ENCODE measurements around the gene PDZRN3.

PDZRN3 gene

GRCh38 chr3:73624821-73625665, at the start of gene PDZRN3:
Gene PDZRN3 (minus strand): TSS chr3:73624941.
- H3K27ac ChIP-seq (ENCODE audit: low read length): peak within 1 kb of the TSS; percentile 88
- H3K4me3 ChIP-seq (ENCODE audit: low read depth in 1 of 2, low read length in 2 of 2): peak within 1 kb of the TSS; percentile 82 to 83
- no peaks in the 10 kb centered on the region for H3K27me3 ChIP-seq (ENCODE audit: low read depth, low read length)
- no peaks in the 10 kb centered on the region for H3K9me3 ChIP-seq (ENCODE audit: control insufficient read depth in 1 of 2, low read length in 2 of 2)
- peaks cover 5 to 31% of the 10 kb centered on the region in 2 donors for H3K4me1 ChIP-seq (ENCODE audit: control insufficient read depth in 1 of 2, insufficient read depth in 2 of 2, low read length in 2 of 2)
- H3K36me3 ChIP-seq (ENCODE audit: control insufficient read depth in 1 of 2, insufficient read depth in 2 of 2, low read length in 2 of 2): no peaks in the 10 kb centered on the region

- no peaks in the 10 kb centered on the region for H3K36me3 ChIP-seq (ENCODE audit: control insufficient read depth in 1 of 2, insufficient read depth in 2 of 2, low read length in 2 of 2)
- H3K4me3 ChIP-seq (ENCODE audit: low read depth in 1 of 2, low read length in 2 of 2): no peak overlapping the region
- no peaks in the 10 kb centered on the region for H3K27me3 ChIP-seq (ENCODE audit: low read depth, low read length)
- H3K4me1 ChIP-seq (ENCODE audit: control insufficient read depth in 1 of 2, insufficient read depth in 2 of 2, low read length in 2 of 2): no peaks in the 10 kb centered on the region
- H3K27ac ChIP-seq (ENCODE audit: low read length): no peak overlapping the region
- no peaks in the 10 kb centered on the region for H3K9me3 ChIP-seq (ENCODE audit: control insufficient read depth in 1 of 2, low read length in 2 of 2)
Observed at GRCh38 chr3:73674280-73674679, 49.5 kb upstream of the PDZRN3 start.

- H3K27ac ChIP-seq (ENCODE audit: low read length): no peak overlapping the region
- no peak overlapping the region for H3K4me3 ChIP-seq (ENCODE audit: low read depth in 1 of 2, low read length in 2 of 2)
- no peaks in the 10 kb centered on the region for H3K4me1 ChIP-seq (ENCODE audit: control insufficient read depth in 1 of 2, insufficient read depth in 2 of 2, low read length in 2 of 2)
Observed at GRCh38 chr3:73669260-73669659, 44.5 kb upstream of the PDZRN3 start.

GRCh38 chr3:73668391-73668790, 43.6 kb upstream of the PDZRN3 start:
- H3K27me3 ChIP-seq (ENCODE audit: low read depth, low read length): no peaks in the 10 kb centered on the region
- H3K9me3 ChIP-seq (ENCODE audit: control insufficient read depth in 1 of 2, low read length in 2 of 2): no peaks in the 10 kb centered on the region
- H3K27ac ChIP-seq (ENCODE audit: low read length): no peak overlapping the region
- no peak overlapping the region for H3K4me3 ChIP-seq (ENCODE audit: low read depth in 1 of 2, low read length in 2 of 2)
- no peaks in the 10 kb centered on the region for H3K4me1 ChIP-seq (ENCODE audit: control insufficient read depth in 1 of 2, insufficient read depth in 2 of 2, low read length in 2 of 2)
- no peaks in the 10 kb centered on the region for H3K36me3 ChIP-seq (ENCODE audit: control insufficient read depth in 1 of 2, insufficient read depth in 2 of 2, low read length in 2 of 2)

More at GRCh38 chr3:73669260-73669659, 44.5 kb upstream of the PDZRN3 start:
- Histone ChIP-seq H3K36me3 (ENCODE audit: control insufficient read depth in 1 of 2, insufficient read depth in 2 of 2, low read length in 2 of 2) (no peaks in the 10 kb centered on the region), H3K27me3 (ENCODE audit: low read depth, low read length) (no peaks in the 10 kb centered on the region), H3K9me3 (ENCODE audit: control insufficient read depth in 1 of 2, low read length in 2 of 2) (no peaks in the 10 kb centered on the region)

- Histone ChIP-seq H3K36me3 (ENCODE audit: control insufficient read depth in 1 of 2, insufficient read depth in 2 of 2, low read length in 2 of 2) (no peaks in the 10 kb centered on the region), H3K4me1 (ENCODE audit: control insufficient read depth in 1 of 2, insufficient read depth in 2 of 2, low read length in 2 of 2) (no peaks in the 10 kb centered on the region), H3K4me3 (ENCODE audit: low read depth in 1 of 2, low read length in 2 of 2) (no peak overlapping the region), H3K9me3 (ENCODE audit: control insufficient read depth in 1 of 2, low read length in 2 of 2) (no peaks in the 10 kb centered on the region), H3K27ac (ENCODE audit: low read length) (no peak overlapping the region), H3K27me3 (ENCODE audit: low read depth, low read length) (no peaks in the 10 kb centered on the region)
Observed at GRCh38 chr3:73667889-73668288, 43.1 kb upstream of the PDZRN3 start.

GRCh38 chr3:73665286-73665685, 40.5 kb upstream of the PDZRN3 start:
- H3K4me3 ChIP-seq (ENCODE audit: low read depth in 1 of 2, low read length in 2 of 2): no peak overlapping the region
- no peaks in the 10 kb centered on the region for H3K9me3 ChIP-seq (ENCODE audit: control insufficient read depth in 1 of 2, low read length in 2 of 2)
- H3K27ac ChIP-seq (ENCODE audit: low read length): no peak overlapping the region
- H3K27me3 ChIP-seq (ENCODE audit: low read depth, low read length): no peaks in the 10 kb centered on the region
- no peaks in the 10 kb centered on the region for H3K36me3 ChIP-seq (ENCODE audit: control insufficient read depth in 1 of 2, insufficient read depth in 2 of 2, low read length in 2 of 2)
- no peaks in the 10 kb centered on the region for H3K4me1 ChIP-seq (ENCODE audit: control insufficient read depth in 1 of 2, insufficient read depth in 2 of 2, low read length in 2 of 2)

- no peaks in the 10 kb centered on the region for H3K9me3 ChIP-seq (ENCODE audit: control insufficient read depth in 1 of 2, low read length in 2 of 2)
- H3K36me3 ChIP-seq (ENCODE audit: control insufficient read depth in 1 of 2, insufficient read depth in 2 of 2, low read length in 2 of 2): no peaks in the 10 kb centered on the region
- H3K4me1 ChIP-seq (ENCODE audit: control insufficient read depth in 1 of 2, insufficient read depth in 2 of 2, low read length in 2 of 2): no peaks in the 10 kb centered on the region
- no peak overlapping the region for H3K4me3 ChIP-seq (ENCODE audit: low read depth in 1 of 2, low read length in 2 of 2)
- H3K27me3 ChIP-seq (ENCODE audit: low read depth, low read length): no peaks in the 10 kb centered on the region
- no peak overlapping the region for H3K27ac ChIP-seq (ENCODE audit: low read length)
Observed at GRCh38 chr3:73664389-73664788, 39.6 kb upstream of the PDZRN3 start.

- Histone ChIP-seq H3K27me3 (ENCODE audit: low read depth, low read length) (no peaks in the 10 kb centered on the region), H3K27ac (ENCODE audit: low read length) (no peak overlapping the region), H3K4me1 (ENCODE audit: control insufficient read depth in 1 of 2, insufficient read depth in 2 of 2, low read length in 2 of 2) (no peaks in the 10 kb centered on the region)
Observed at GRCh38 chr3:73663495-73663894, 38.8 kb upstream of the PDZRN3 start.

GRCh38 chr3:73661265-73661664, 36.5 kb upstream of the PDZRN3 start:
- H3K27me3 ChIP-seq (ENCODE audit: low read depth, low read length): no peaks in the 10 kb centered on the region
- no peaks in the 10 kb centered on the region for H3K4me1 ChIP-seq (ENCODE audit: control insufficient read depth in 1 of 2, insufficient read depth in 2 of 2, low read length in 2 of 2)
- no peaks in the 10 kb centered on the region for H3K9me3 ChIP-seq (ENCODE audit: control insufficient read depth in 1 of 2, low read length in 2 of 2)
- no peak overlapping the region for H3K27ac ChIP-seq (ENCODE audit: low read length)
- no peak overlapping the region for H3K4me3 ChIP-seq (ENCODE audit: low read depth in 1 of 2, low read length in 2 of 2)
- no peaks in the 10 kb centered on the region for H3K36me3 ChIP-seq (ENCODE audit: control insufficient read depth in 1 of 2, insufficient read depth in 2 of 2, low read length in 2 of 2)

More at GRCh38 chr3:73663495-73663894, 38.8 kb upstream of the PDZRN3 start:
- Histone ChIP-seq H3K4me3 (ENCODE audit: low read depth in 1 of 2, low read length in 2 of 2) (no peak overlapping the region), H3K36me3 (ENCODE audit: control insufficient read depth in 1 of 2, insufficient read depth in 2 of 2, low read length in 2 of 2) (no peaks in the 10 kb centered on the region), H3K9me3 (ENCODE audit: control insufficient read depth in 1 of 2, low read length in 2 of 2) (no peaks in the 10 kb centered on the region)

GRCh38 chr3:73658227-73658626, 33.5 kb upstream of the PDZRN3 start:
- Histone ChIP-seq H3K4me1 (ENCODE audit: control insufficient read depth in 1 of 2, insufficient read depth in 2 of 2, low read length in 2 of 2) (peaks cover 0 to 5% of the 10 kb centered on the region in 2 donors), H3K9me3 (ENCODE audit: control insufficient read depth in 1 of 2, low read length in 2 of 2) (no peaks in the 10 kb centered on the region), H3K27ac (ENCODE audit: low read length) (no peak overlapping the region), H3K4me3 (ENCODE audit: low read depth in 1 of 2, low read length in 2 of 2) (no peak overlapping the region), H3K36me3 (ENCODE audit: control insufficient read depth in 1 of 2, insufficient read depth in 2 of 2, low read length in 2 of 2) (no peaks in the 10 kb centered on the region), H3K27me3 (ENCODE audit: low read depth, low read length) (no peaks in the 10 kb centered on the region)

GRCh38 chr3:73657186-73657585, 32.4 kb upstream of the PDZRN3 start:
- Histone ChIP-seq H3K9me3 (ENCODE audit: control insufficient read depth in 1 of 2, low read length in 2 of 2) (no peaks in the 10 kb centered on the region), H3K27ac (ENCODE audit: low read length) (no peak overlapping the region), H3K4me1 (ENCODE audit: control insufficient read depth in 1 of 2, insufficient read depth in 2 of 2, low read length in 2 of 2) (peaks cover 0 to 5% of the 10 kb centered on the region in 2 donors), H3K27me3 (ENCODE audit: low read depth, low read length) (no peaks in the 10 kb centered on the region), H3K36me3 (ENCODE audit: control insufficient read depth in 1 of 2, insufficient read depth in 2 of 2, low read length in 2 of 2) (no peaks in the 10 kb centered on the region), H3K4me3 (ENCODE audit: low read depth in 1 of 2, low read length in 2 of 2) (no peak overlapping the region)

Measured in muscle layer of duodenum (tissue), 2 donors.